ENCODE results near the gene PADI2.

DNA sequence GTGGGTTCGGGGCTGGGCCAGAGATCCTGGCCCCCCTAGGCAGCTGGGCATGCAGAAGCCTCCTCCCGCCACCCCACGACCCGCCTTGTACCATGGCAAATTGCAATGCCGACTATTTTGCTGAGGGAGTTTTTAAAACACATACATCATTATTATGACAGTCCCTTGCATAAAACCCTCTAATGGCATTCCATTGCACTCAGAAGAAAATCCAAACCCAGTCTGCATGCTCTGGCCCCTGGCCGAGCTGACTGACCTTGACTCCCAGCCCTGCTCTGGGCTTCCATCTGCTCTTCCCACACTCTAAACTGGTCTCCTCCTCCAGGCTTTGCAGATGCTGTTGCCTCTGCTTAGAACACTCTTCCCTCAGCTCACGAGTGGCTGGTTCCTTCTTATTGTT, 28.0 kb downstream of the PADI2 start:
- TF ChIP-seq, protein P1, sequence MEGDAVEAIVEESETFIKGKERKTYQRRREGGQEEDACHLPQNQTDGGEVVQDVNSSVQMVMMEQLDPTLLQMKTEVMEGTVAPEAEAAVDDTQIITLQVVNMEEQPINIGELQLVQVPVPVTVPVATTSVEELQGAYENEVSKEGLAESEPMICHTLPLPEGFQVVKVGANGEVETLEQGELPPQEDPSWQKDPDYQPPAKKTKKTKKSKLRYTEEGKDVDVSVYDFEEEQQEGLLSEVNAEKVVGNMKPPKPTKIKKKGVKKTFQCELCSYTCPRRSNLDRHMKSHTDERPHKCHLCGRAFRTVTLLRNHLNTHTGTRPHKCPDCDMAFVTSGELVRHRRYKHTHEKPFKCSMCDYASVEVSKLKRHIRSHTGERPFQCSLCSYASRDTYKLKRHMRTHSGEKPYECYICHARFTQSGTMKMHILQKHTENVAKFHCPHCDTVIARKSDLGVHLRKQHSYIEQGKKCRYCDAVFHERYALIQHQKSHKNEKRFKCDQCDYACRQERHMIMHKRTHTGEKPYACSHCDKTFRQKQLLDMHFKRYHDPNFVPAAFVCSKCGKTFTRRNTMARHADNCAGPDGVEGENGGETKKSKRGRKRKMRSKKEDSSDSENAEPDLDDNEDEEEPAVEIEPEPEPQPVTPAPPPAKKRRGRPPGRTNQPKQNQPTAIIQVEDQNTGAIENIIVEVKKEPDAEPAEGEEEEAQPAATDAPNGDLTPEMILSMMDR (conservative IDR thresholded peaks at IDR 0.05), result no peak
- no peak for TF ChIP-seq EZH2 (IDR thresholded peaks at IDR 0.05; ENCODE audit: low read depth)

Data from PC-9 (cell line).